Heart left ventricle (tissue), 13 donors: ENCODE results near the gene SUSD4.

Experiments used
- POLR2A ChIP-seq, 2 donors: fragments of 450-650 bp; IDR thresholded peaks; one replicate each; pipeline ENCODE4 v1.6.1; 2017; ENCODE audit warnings: antibody characterized with exemption in 2 of 2, mild to moderate bottlenecking in 2 of 2, moderate library complexity in 2 of 2
- TF ChIP-seq, protein P1 (sequence below), 12 donors: fragments of 200-600 bp; sonication (generic) in 4 of 12; IDR thresholded peaks; one replicate each; pipeline versions ENCODE4 v1.5.0 to v1.8.0; 2018 to 2022; ENCODE audit warnings: antibody characterized with exemption in 12 of 12, mild to moderate bottlenecking in 5 of 12
- donor health status: ischemic (EF 13 %, LVEDD 7.1; RV severe dilation, severe dysfunction).
- donor health status: DM: no; HTN: yes; CAD: no.
- donor health status: DM: no; HTN: no; CAD: no.
- donor health status: ischemic (EF 25% LVEDD 6.9; RV normal size, moderate dysfunction).
- donor health status: ischemic (EF 25% LVEDD 5.7; RV mildly dilated, moderate dysfunction).
- donor health status: ischemic (EF 35%, LVEDD 5.7; RV mildly dilated, moderate dysfunction).
- donor health status: nonischemic (EF 11% LVEDD 7.7; RV severe dilation, severe dysfunction).
- donor health status: DM: yes; HTN: yes; CAD: no.
- donor health status: PGD.
- donor health status: ischemic (EF 29% LVEDD 5.4; RV normal size, mild dysfunction).
- donor health status: nonischemic (EF 23%, LVEDD 6.1; RV moderate dilation, normal function).

DNA sequence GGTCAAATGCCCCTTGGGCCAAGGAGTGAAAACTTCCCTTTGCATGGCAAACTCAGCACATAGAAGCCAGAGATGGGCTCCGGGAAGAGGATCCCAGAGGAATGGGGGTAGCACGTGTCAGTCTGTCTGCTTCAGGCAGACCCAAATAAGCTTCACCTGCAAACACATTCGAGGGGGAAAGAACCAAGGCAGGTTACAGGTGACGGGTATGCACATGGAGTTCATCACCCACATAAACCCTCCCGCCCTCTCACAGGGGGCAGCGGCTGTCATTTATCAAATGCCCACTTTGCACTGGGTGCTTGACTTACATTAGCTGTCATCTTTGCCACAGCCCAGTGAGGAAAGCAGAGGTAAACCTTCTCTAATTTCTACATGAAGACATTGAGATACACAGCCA is 147.9 kb downstream of the SUSD4 start:
- TF ChIP-seq, protein P1, sequence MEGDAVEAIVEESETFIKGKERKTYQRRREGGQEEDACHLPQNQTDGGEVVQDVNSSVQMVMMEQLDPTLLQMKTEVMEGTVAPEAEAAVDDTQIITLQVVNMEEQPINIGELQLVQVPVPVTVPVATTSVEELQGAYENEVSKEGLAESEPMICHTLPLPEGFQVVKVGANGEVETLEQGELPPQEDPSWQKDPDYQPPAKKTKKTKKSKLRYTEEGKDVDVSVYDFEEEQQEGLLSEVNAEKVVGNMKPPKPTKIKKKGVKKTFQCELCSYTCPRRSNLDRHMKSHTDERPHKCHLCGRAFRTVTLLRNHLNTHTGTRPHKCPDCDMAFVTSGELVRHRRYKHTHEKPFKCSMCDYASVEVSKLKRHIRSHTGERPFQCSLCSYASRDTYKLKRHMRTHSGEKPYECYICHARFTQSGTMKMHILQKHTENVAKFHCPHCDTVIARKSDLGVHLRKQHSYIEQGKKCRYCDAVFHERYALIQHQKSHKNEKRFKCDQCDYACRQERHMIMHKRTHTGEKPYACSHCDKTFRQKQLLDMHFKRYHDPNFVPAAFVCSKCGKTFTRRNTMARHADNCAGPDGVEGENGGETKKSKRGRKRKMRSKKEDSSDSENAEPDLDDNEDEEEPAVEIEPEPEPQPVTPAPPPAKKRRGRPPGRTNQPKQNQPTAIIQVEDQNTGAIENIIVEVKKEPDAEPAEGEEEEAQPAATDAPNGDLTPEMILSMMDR (IDR thresholded peaks at IDR 0.05) = no peak
- TF ChIP-seq POLR2A (IDR thresholded peaks at IDR 0.05) = no peak
